Measurements from ENCODE around the gene NUMB. TPM values are rescaled to one million over a fixed set of nuclear protein-coding genes. Genes with fewer than 3 reads are reported as not detected.

Gene NUMB
- total RNA-seq, 2 experiments from 2014 or later: 18.6 to 87.8 TPM

DNA sequence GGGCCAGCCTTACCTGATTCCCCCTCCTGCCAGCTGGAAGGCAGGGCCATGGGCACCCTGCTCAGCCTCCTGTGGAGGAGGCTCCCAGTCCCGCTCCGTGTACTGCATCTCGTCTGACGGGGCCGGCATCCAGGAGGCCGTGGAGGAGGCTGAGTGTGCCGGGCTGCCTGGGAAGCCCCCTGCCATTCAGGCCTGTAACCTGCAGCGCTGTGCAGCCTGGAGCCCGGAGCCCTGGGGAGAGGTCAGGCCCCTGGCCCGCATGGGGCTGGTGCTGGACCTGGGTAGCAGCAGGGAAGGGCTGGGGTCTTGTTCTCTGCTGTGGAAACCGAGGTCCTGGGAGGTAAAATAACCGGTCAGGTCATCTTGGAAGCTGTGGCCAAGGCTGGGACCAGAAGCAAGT lies 204.6 kb downstream of the NUMB start:
- TF ChIP-seq CTCF (conservative IDR thresholded peaks at IDR 0.05; ENCODE audit: low read length) (no peak), EZH2phosphoT487 (IDR thresholded peaks at IDR 0.05; ENCODE audit: borderline replicate concordance, low read depth, low read length) (no peak)
- H3K36me3 ChIP-seq (ENCODE audit: insufficient read depth, low read length): no peaks in the 10 kb centered on the region
- POLR2A ChIA-PET: no interaction called here
- no peak overlapping the region for H2AFZ ChIP-seq (ENCODE audit: low read length)
- no peak overlapping the region for H3K4me2 ChIP-seq (ENCODE audit: low read length)
- H3K27ac ChIP-seq (ENCODE audit: low read depth, low read length, poor library complexity, severe bottlenecking): no peak overlapping the region
- H3K9me2 ChIP-seq (ENCODE audit: insufficient read depth, low read length): no peaks in the 10 kb centered on the region
- no peak overlapping the region for H3K4me3 ChIP-seq (ENCODE audit: low read depth, low read length, poor library complexity, severe bottlenecking)
- CTCF ChIA-PET (ENCODE audit: unreplicated experiment): no interaction called here
- intact Hi-C loops (cut with micrococcal nuclease; ENCODE audit: unreplicated experiment): no loop called here
- no peaks in the 10 kb centered on the region for H3K79me2 ChIP-seq (ENCODE audit: insufficient read depth, low read depth, low read length)
- H3K9me3 ChIP-seq (ENCODE audit: low read length): no peaks in the 10 kb centered on the region
- H4K20me1 ChIP-seq (ENCODE audit: insufficient read depth, low read length): no peaks in the 10 kb centered on the region
- H3K4me1 ChIP-seq (ENCODE audit: insufficient read depth, low read length, poor library complexity, severe bottlenecking): peaks cover 22% of the 10 kb centered on the region
- no TSS peak for BruUV-seq (replicated peaks)
- DNase-seq (ENCODE audit: low spot score): no peak

GRCh38 chr14:73253323-73253610 lies 205.1 kb downstream of the NUMB start:
- Histone ChIP-seq H3K4me2 (ENCODE audit: low read length) (no peak overlapping the region), H3K4me1 (ENCODE audit: insufficient read depth, low read length, poor library complexity, severe bottlenecking) (peaks cover 22% of the 10 kb centered on the region), H3K9me3 (ENCODE audit: low read length) (no peaks in the 10 kb centered on the region), H3K4me3 (ENCODE audit: low read depth, low read length, poor library complexity, severe bottlenecking) (no peak overlapping the region), H3K79me2 (ENCODE audit: insufficient read depth, low read depth, low read length) (no peaks in the 10 kb centered on the region), H2AFZ (ENCODE audit: low read length) (no peak overlapping the region), H3K9me2 (ENCODE audit: insufficient read depth, low read length) (no peaks in the 10 kb centered on the region), H3K36me3 (ENCODE audit: insufficient read depth, low read length) (no peaks in the 10 kb centered on the region), H4K20me1 (ENCODE audit: insufficient read depth, low read length) (no peaks in the 10 kb centered on the region), H3K27ac (ENCODE audit: low read depth, low read length, poor library complexity, severe bottlenecking) (no peak overlapping the region)
- CTCF ChIA-PET (ENCODE audit: unreplicated experiment): no interaction called here
- DNase-seq (ENCODE audit: low spot score): no peak
- POLR2A ChIA-PET: no interaction called here
- TF ChIP-seq EZH2phosphoT487 (IDR thresholded peaks at IDR 0.05; ENCODE audit: borderline replicate concordance, low read depth, low read length) (no peak), CTCF (conservative IDR thresholded peaks at IDR 0.05; ENCODE audit: low read length) (no peak)
- no TSS peak for BruUV-seq (replicated peaks)
- intact Hi-C loops (cut with micrococcal nuclease; ENCODE audit: unreplicated experiment): no loop called here

DNA sequence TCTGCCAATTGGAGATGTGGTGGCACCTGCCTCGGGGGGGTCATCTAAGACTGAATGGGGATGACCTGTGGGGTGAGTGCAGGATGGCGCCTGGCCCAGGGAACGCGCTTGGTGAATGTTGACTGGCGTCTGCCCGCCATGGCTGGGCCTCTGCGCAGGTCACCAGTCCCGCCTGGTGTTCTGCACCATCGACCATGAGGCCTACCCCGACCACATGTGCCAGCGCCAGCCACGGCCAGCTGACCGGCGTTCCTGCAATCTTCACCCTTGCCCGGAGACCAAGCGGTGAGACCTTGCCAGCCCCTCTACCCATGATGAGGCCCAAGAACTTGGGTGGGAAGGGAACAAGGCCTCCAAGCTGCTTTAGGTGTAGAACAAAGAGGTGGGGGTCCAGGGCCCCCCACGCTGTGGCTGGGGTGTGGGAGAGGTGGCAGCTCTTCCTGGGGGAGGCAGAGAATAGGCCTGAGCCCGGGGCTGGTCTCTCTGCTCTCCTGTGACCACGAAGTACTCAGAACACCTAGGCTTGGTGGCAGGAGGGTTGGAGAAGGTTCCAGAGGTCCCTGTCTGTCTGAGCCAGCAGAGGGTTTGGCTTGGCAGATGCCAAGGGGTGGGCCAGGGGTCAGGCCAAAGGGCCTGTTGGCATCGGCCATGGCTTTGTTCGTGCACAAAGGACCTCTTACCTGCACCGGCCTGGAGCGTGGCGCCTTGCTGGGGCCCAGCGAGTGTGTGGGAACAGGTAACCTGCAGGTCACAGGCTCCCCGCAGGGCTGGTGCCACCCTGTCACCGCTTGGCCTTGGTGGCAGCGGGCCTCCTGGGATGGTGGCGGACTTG lies 205.6 kb downstream of the NUMB start:
- POLR2A ChIA-PET: no interaction called here

More for the DNA sequence above, 205.6 kb downstream of the NUMB start:
- no peaks in the 10 kb centered on the region for H3K79me2 ChIP-seq (ENCODE audit: insufficient read depth, low read depth, low read length)
- H3K9me3 ChIP-seq (ENCODE audit: low read length): no peaks in the 10 kb centered on the region
- no peaks in the 10 kb centered on the region for H3K9me2 ChIP-seq (ENCODE audit: insufficient read depth, low read length)
- CTCF ChIA-PET (ENCODE audit: unreplicated experiment): no interaction called here
- H3K4me2 ChIP-seq (ENCODE audit: low read length): no peak overlapping the region
- no peaks in the 10 kb centered on the region for H4K20me1 ChIP-seq (ENCODE audit: insufficient read depth, low read length)
- H3K4me3 ChIP-seq (ENCODE audit: low read depth, low read length, poor library complexity, severe bottlenecking): no peak overlapping the region
- no peak for TF ChIP-seq CTCF (conservative IDR thresholded peaks at IDR 0.05; ENCODE audit: low read length)
- no peak for TF ChIP-seq EZH2phosphoT487 (IDR thresholded peaks at IDR 0.05; ENCODE audit: borderline replicate concordance, low read depth, low read length)
- no TSS peak for BruUV-seq (replicated peaks)
- no peaks in the 10 kb centered on the region for H3K36me3 ChIP-seq (ENCODE audit: insufficient read depth, low read length)
- DNase-seq (ENCODE audit: low spot score): no peak
- H3K4me1 ChIP-seq (ENCODE audit: insufficient read depth, low read length, poor library complexity, severe bottlenecking): peaks cover 23% of the 10 kb centered on the region
- no peak overlapping the region for H2AFZ ChIP-seq (ENCODE audit: low read length)
- no peak overlapping the region for H3K27ac ChIP-seq (ENCODE audit: low read depth, low read length, poor library complexity, severe bottlenecking)
- intact Hi-C loops (cut with micrococcal nuclease; ENCODE audit: unreplicated experiment): no loop called here
